ENCODE results near the gene WDCP.

WDCP gene

DNA sequence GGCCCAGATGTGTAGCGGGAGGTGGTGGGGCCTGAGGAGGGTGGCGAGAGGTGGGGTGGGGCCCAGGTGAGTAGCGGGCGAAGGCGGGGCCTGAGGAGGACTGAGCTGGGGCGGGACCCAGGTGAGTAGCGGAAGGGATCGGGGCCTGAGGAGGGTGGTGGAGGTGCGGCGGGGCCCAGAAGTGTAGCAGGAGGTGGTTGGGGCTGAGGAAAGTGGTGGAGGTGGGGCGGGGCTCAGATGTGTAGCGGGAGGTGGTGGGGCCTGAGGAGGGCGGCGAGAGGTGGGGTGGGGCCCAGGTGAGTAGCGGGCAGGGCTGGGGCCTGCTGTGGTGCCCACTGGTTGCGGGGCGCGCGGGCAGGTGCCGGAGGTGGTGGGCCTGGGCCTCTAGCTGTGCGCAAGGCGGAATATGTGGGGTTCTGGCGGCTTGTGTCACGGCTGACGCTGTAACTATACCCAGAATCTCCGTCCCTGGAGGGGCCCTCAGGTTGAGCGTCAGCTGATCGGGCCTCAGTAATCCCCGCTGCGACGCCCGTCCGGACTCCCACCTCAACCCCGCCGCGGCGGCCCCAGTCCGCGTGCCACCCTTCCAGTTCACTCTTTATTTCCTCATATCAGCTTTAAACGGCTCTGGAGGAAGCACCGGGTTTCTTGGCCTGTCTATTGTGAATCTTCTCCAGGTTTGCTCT lies 29.8 kb upstream of the WDCP start:
- H3K27ac Mint-ChIP-seq: peak overlapping the region; percentile 96
- H3K9me3 Mint-ChIP-seq: no peaks in the 10 kb centered on the region
- no peaks in the 10 kb centered on the region for H3K27me3 Mint-ChIP-seq
- H3K36me3 Mint-ChIP-seq: peaks cover 12% of the 10 kb centered on the region
- H3K4me3 Mint-ChIP-seq: peak overlapping the region; percentile 94
- CTCF ChIA-PET: interaction anchor here (1.1 to 1.2 kb wide), 2 partner anchors 7 to 16 kb away, joined by 3 read pairs; partner anchors contain the start of gene TP53I3
- peaks cover 36% of the 10 kb centered on the region for H3K4me1 Mint-ChIP-seq
- no peak for DNase-seq

GRCh38 chr2:24075915-24076848 lies 29.0 kb upstream of the WDCP start, which contains the start of gene SF3B6:
Gene SF3B6 (minus strand): TSS chr2:24076326. CDS start chr2:24076229, 97 bp downstream.
- H3K4me3 Mint-ChIP-seq: peak within 1 kb of the TSS; percentile 94
- H3K27me3 Mint-ChIP-seq: no peaks in the 10 kb centered on the region
- CTCF ChIA-PET: interaction anchor here (0.8 to 1.7 kb wide), 5 partner anchors 8 to 251 kb away, joined by 3 to 4 read pairs (median 3); partner anchors contain the start of genes ATAD2B and TP53I3
- peaks cover 36% of the 10 kb centered on the region for H3K4me1 Mint-ChIP-seq
- peak within 1 kb of the TSS; percentile 96 for H3K27ac Mint-ChIP-seq
- peaks cover 12% of the 10 kb centered on the region for H3K36me3 Mint-ChIP-seq
- H3K9me3 Mint-ChIP-seq: no peaks in the 10 kb centered on the region
- DNase-seq: peak; percentile 100

GRCh38 chr2:24075259-24075658 lies 28.1 kb upstream of the WDCP start:
- H3K36me3 Mint-ChIP-seq: peaks cover 12% of the 10 kb centered on the region
- no peak for DNase-seq
- H3K27ac Mint-ChIP-seq: peak overlapping the region; percentile 96
- H3K4me3 Mint-ChIP-seq: peak overlapping the region; percentile 94
- no peaks in the 10 kb centered on the region for H3K27me3 Mint-ChIP-seq
- CTCF ChIA-PET: interaction anchor here (1.7 kb wide), 1 partner anchor 9 kb away, joined by 3 read pairs; no protein-coding TSS in a partner anchor
- peaks cover 36% of the 10 kb centered on the region for H3K4me1 Mint-ChIP-seq
- H3K9me3 Mint-ChIP-seq: no peaks in the 10 kb centered on the region

DNA sequence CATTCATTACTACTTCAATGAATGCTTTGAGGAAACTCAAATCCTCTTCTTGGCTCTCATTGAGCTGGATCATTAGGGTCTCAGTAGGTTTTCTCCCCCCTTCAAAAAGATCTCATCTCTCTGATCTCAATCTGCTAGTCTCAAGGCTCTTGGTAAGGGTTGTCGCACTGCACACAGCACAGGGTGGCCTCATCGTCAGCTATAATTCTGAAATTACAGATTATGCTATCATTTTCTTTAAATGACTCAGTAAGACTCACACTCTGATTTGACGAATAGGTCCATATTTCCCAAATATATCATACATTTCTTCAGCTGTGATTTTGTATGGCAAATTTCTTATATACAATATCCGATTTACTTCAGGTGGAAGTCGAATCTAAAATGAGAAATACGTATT lies 26.6 kb upstream of the WDCP start:
- Mint-ChIP-seq H3K4me1 (peaks cover 36% of the 10 kb centered on the region), H3K36me3 (peaks cover 12% of the 10 kb centered on the region)
- CTCF ChIA-PET: interaction anchor here (1.9 kb wide), 1 partner anchor 10 kb away, joined by 12 read pairs; the partner anchor contains the start of gene TP53I3

DNA sequence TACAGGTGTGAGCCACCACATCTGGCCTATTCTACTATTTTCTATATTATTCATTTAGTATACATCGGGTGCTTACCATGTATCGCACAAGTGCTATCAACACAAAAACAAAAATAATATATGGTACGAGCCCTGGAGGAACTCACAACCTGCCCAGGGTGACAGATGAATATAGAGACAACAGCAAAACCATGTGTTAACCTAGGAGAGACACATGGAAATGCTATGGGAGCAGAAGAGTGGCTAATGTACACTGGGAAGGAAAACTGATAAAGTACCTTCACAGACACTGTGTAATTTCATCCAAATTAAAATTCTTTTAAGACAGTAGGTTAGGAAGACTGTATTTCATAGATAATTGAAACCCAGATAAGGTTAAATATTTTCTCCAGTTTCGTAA lies 25.1 kb upstream of the WDCP start:
- H3K4me1 Mint-ChIP-seq: peaks cover 29% of the 10 kb centered on the region
- CTCF ChIA-PET: no interaction called here
- no peak for DNase-seq
- no peaks in the 10 kb centered on the region for H3K27me3 Mint-ChIP-seq
- peaks cover 19% of the 10 kb centered on the region for H3K36me3 Mint-ChIP-seq
- H3K9me3 Mint-ChIP-seq: no peaks in the 10 kb centered on the region
- no peak overlapping the region for H3K27ac Mint-ChIP-seq
- H3K4me3 Mint-ChIP-seq: no peak overlapping the region

More for the DNA sequence above, 26.6 kb upstream of the WDCP start:
- Mint-ChIP-seq H3K27me3 (no peaks in the 10 kb centered on the region), H3K9me3 (no peaks in the 10 kb centered on the region), H3K4me3 (no peak overlapping the region), H3K27ac (no peak overlapping the region)
- no peak for DNase-seq

DNA sequence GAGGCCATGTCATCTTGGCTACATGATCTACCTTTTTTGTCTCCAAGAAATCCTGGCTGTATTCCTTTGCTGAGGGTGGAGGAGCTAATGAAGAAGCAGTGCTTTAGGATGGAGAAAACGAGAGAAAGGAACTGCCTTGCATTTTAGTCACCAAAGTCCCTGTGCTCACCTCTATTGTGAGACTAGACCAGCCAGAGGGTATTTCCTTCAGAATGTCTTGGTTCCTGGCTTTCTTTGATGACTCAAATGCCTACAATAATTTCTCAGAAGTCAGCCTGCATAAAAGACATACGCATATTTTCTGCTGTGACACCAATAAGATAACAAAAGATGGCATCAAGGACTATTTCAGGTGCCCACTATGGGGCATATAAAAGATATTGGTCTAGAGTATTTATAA lies 18.1 kb upstream of the WDCP start:
- Mint-ChIP-seq H3K27ac (no peak overlapping the region), H3K36me3 (peaks cover 16% of the 10 kb centered on the region), H3K4me3 (no peak overlapping the region), H3K4me1 (no peaks in the 10 kb centered on the region), H3K9me3 (no peaks in the 10 kb centered on the region), H3K27me3 (no peaks in the 10 kb centered on the region)
- CTCF ChIA-PET: interaction anchor here (0.9 to 1.2 kb wide), 3 partner anchors 18 to 241 kb away, joined by 3 to 5 read pairs (median 4); partner anchors contain the start of gene ATAD2B
- DNase-seq: no peak

- H3K27ac Mint-ChIP-seq: no peak overlapping the region
- H3K9me3 Mint-ChIP-seq: no peaks in the 10 kb centered on the region
- no peak overlapping the region for H3K4me3 Mint-ChIP-seq
- no peaks in the 10 kb centered on the region for H3K36me3 Mint-ChIP-seq
- CTCF ChIA-PET: interaction anchor here (1.4 to 3.7 kb wide), 2 partner anchors 132 to 235 kb away, joined by 4 to 15 read pairs; partner anchors contain the start of gene ATAD2B
- peaks cover 9% of the 10 kb centered on the region for H3K27me3 Mint-ChIP-seq
- no peaks in the 10 kb centered on the region for H3K4me1 Mint-ChIP-seq
- DNase-seq: no peak
Measured at GRCh38 chr2:24058564-24059271, 11.5 kb upstream of the WDCP start.

DNA sequence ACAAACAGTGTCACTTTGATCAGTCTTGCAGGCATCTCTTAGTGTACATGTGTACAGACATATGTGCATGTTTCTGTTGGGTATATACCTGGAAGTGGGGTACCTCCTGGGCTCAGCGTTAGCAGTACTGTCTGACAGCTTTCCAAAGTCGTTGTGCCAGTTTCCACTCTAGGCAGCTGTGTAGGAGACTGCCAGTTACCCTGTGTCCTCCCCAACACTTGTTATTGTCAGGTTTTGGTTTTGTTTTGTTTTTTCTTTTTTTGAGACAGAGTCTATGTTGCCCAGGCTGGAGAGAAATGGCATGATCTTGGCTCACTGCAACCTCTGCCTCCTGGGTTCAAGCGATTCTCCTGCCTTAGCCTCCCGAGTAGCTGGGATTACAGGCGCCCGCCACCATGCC lies 8.6 kb upstream of the WDCP start:
- H3K9me3 Mint-ChIP-seq: no peaks in the 10 kb centered on the region
- H3K27ac Mint-ChIP-seq: no peak overlapping the region
- no peak overlapping the region for H3K4me3 Mint-ChIP-seq
- no peak for DNase-seq
- H3K27me3 Mint-ChIP-seq: peaks cover 9% of the 10 kb centered on the region
- no peaks in the 10 kb centered on the region for H3K4me1 Mint-ChIP-seq
- no peaks in the 10 kb centered on the region for H3K36me3 Mint-ChIP-seq
- CTCF ChIA-PET: no interaction called here

- Mint-ChIP-seq H3K27ac (no peak overlapping the region), H3K27me3 (peaks cover 5% of the 10 kb centered on the region), H3K4me3 (no peak overlapping the region), H3K4me1 (no peaks in the 10 kb centered on the region), H3K36me3 (no peaks in the 10 kb centered on the region), H3K9me3 (no peaks in the 10 kb centered on the region)
- DNase-seq: no peak
- CTCF ChIA-PET: no interaction called here
Measured at GRCh38 chr2:24054366-24055010, 7.3 kb upstream of the WDCP start.

DNA sequence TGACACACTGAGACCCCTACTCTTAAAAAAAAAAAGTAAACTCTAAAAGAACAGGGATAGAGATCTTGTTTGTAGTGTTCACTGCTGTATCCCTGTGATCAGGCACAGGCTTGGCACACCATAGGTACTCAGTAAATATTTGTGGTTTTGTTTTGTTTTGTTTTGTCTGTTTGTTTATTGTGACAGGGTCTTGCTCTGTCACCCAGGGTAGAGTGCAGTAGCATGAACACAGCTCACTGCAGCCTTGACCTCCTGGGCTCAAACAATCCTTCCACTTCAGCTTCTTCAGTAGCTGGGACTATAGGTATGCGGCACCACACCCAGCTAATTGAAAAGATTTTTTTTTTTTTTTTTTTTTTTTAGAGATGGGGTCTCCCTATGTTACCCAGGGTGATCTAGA lies 5.8 kb upstream of the WDCP start:
- CTCF ChIA-PET: interaction anchor here (1.5 kb wide), 1 partner anchor 32 kb away, joined by 3 read pairs; the partner anchor contains the start of gene TP53I3
- peaks cover 7% of the 10 kb centered on the region for H3K4me1 Mint-ChIP-seq

DNA sequence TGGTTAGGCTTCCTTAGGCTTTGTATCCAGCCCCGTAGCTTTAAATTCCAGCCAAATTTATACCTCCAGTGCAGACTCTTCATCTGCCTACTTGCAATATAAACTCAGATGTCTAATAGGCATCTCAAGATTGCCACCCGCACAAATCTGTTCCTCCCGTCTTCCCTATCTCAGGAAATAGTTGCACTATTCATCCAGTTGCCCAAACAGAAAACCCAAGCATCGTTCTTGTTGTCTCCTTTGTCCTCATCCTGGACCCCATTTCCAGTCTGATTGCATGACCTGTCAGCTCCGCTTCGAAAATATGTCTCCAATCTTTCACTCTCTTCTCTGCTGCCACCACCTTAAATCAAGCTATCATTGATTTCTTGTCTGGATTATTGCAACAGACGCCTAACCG lies 4.6 kb upstream of the WDCP start:
- no peak for DNase-seq
- H3K4me3 Mint-ChIP-seq: no peak overlapping the region
- peaks cover 2% of the 10 kb centered on the region for H3K36me3 Mint-ChIP-seq
- H3K27ac Mint-ChIP-seq: no peak overlapping the region
- CTCF ChIA-PET: interaction anchor here (0.9 to 1.4 kb wide), 3 partner anchors 9 to 32 kb away, joined by 3 to 5 read pairs (median 3); partner anchors contain the start of gene TP53I3
- H3K9me3 Mint-ChIP-seq: no peaks in the 10 kb centered on the region
- peaks cover 11% of the 10 kb centered on the region for H3K27me3 Mint-ChIP-seq
- H3K4me1 Mint-ChIP-seq: peaks cover 18% of the 10 kb centered on the region

More for the DNA sequence above, 5.8 kb upstream of the WDCP start:
- Mint-ChIP-seq H3K9me3 (no peaks in the 10 kb centered on the region), H3K4me3 (no peak overlapping the region), H3K27me3 (peaks cover under 1% of the 10 kb centered on the region), H3K27ac (no peak overlapping the region), H3K36me3 (no peaks in the 10 kb centered on the region)
- DNase-seq: no peak

GRCh38 chr2:24050041-24050979 lies 3.1 kb upstream of the WDCP start:
- Mint-ChIP-seq H3K9me3 (no peaks in the 10 kb centered on the region), H3K4me1 (peaks cover 30% of the 10 kb centered on the region), H3K27ac (no peak overlapping the region), H3K27me3 (peaks cover 11% of the 10 kb centered on the region), H3K4me3 (no peak overlapping the region), H3K36me3 (peaks cover 2% of the 10 kb centered on the region)
- peak; percentile 48 for DNase-seq
- CTCF ChIA-PET: interaction anchor here (1.2 to 1.4 kb wide), 2 partner anchors 34 to 230 kb away, joined by 3 to 5 read pairs; partner anchors contain the start of gene TP53I3
